D341Med (cell line): ENCODE data around the gene SUN1.
"Not testable (repeated sequence)": the region's sequence is repeated elsewhere in the genome, so short reads cannot be mapped to it uniquely, and the experiment has no call there.

Experiments
- DNase-seq: peaks from one replicate; pipeline ENCODE4 v3.0.0; 2012; ENCODE audit warnings: low spot score

The SUN1 gene

GRCh38 chr7:832167-832967, at the start of gene SUN1:
TSS of gene SUN1 (plus strand) at chr7:832476. CDS start at chr7:832525, 49 bp downstream.
- no peak for DNase-seq

GRCh38 chr7:782718-783449, 49.4 kb upstream of the SUN1 start:
- peak; percentile 23 for DNase-seq

- peak; percentile 18 for DNase-seq
Observed at GRCh38 chr7:783556-784490, 48.5 kb upstream of the SUN1 start.

GRCh38 chr7:784971-785370, 47.3 kb upstream of the SUN1 start:
- no peak for DNase-seq

GRCh38 chr7:785416-785815, 46.9 kb upstream of the SUN1 start:
- DNase-seq, result no peak

GRCh38 chr7:786472-787255, 45.6 kb upstream of the SUN1 start:
- DNase-seq, result peak; percentile 89

- peak; percentile 44 for DNase-seq
Observed at GRCh38 chr7:787332-788240, 44.7 kb upstream of the SUN1 start.

GRCh38 chr7:791519-791918, 40.8 kb upstream of the SUN1 start:
- DNase-seq, result no peak

GRCh38 chr7:794207-794606, 38.1 kb upstream of the SUN1 start:
- DNase-seq, result no peak

- no peak for DNase-seq
Observed at GRCh38 chr7:794671-795329, 37.5 kb upstream of the SUN1 start.

GRCh38 chr7:796434-797169, 35.7 kb upstream of the SUN1 start:
- not testable (repeated sequence) for DNase-seq

- no peak for DNase-seq
Observed at GRCh38 chr7:798921-799470, 33.3 kb upstream of the SUN1 start.

- DNase-seq, result no peak
Observed at GRCh38 chr7:800692-801091, 31.6 kb upstream of the SUN1 start.

GRCh38 chr7:801351-801750, 30.9 kb upstream of the SUN1 start:
- DNase-seq, result not testable (repeated sequence)

- DNase-seq, result peak; percentile 91
Observed at GRCh38 chr7:801940-802381, 30.3 kb upstream of the SUN1 start.

GRCh38 chr7:802500-803242, 29.6 kb upstream of the SUN1 start:
- DNase-seq, result no peak

- DNase-seq, result no peak
Observed at GRCh38 chr7:803243-803635, 29.0 kb upstream of the SUN1 start.

GRCh38 chr7:803796-804195, 28.5 kb upstream of the SUN1 start:
- not testable (repeated sequence) for DNase-seq
